Lower lobe of right lung (tissue), 2 donors: ENCODE results near the gene AP5B1. TPM values are rescaled to one million over a fixed set of nuclear protein-coding genes. Genes with fewer than 3 reads are reported as not detected.
A peak's percentile ranks its signal among the peaks of the same experiment; 100 is the strongest.

Experiments used
- ATAC-seq, 2 donors: fragments of 200-7000 bp; cut with Tn5 transposase; one replicate each; pipeline ENCODE4 v1.9.1; 2020 to 2022; ENCODE audit warnings: mild to moderate bottlenecking in 2 of 2, moderate library complexity in 2 of 2
- DNase-seq: peaks from one replicate; pipeline ENCODE4 v3.0.0-alpha.2; 2020
- H3K27ac ChIP-seq: fragments of 200-600 bp; one replicate; pipeline ENCODE4 v1.8.0; 2022
- H3K27me3 ChIP-seq: fragments of 200-600 bp; one replicate; pipeline ENCODE4 v1.8.0; 2022; ENCODE audit warnings: low read depth
- H3K36me3 ChIP-seq: fragments of 200-600 bp; one replicate; pipeline ENCODE4 v1.8.0; 2022; ENCODE audit warnings: mild to moderate bottlenecking
- H3K4me1 ChIP-seq: fragments of 200-600 bp; one replicate; pipeline ENCODE4 v1.8.0; 2022
- H3K4me3 ChIP-seq: fragments of 200-600 bp; one replicate; pipeline ENCODE4 v1.8.0; 2022; ENCODE audit warnings: mild to moderate bottlenecking
- H3K9me3 ChIP-seq: fragments of 200-600 bp; one replicate; pipeline ENCODE4 v1.8.0; 2022
- intact Hi-C: fragments of 100-400 bp; cut with DNase I; formaldehyde crosslinking; loops from one replicate; pipeline ENCODE4 v1.11.0; 2022
- total RNA-seq: library from RNA; stranded (reverse); fragmentation: NEBNext Ultra II Directional; extraction: Animal tissue kit (Norgen Biotek cat#: 25700); gene quantifications from one replicate; pipeline ENCODE4 v1.2.1, GENCODE V29; 2021
- TF ChIP-seq, protein P1 (sequence below): fragments of 200-600 bp; IDR thresholded peaks from one replicate; pipeline ENCODE4 v1.8.0; 2022; ENCODE audit warnings: antibody characterized with exemption, mild to moderate bottlenecking
- donor health status: DM: no; HTN: yes; CAD: no; lungs with severe emphysema.

Gene AP5B1
- total RNA-seq, 1 donor from 2014 or later, result 46.3 TPM

DNA sequence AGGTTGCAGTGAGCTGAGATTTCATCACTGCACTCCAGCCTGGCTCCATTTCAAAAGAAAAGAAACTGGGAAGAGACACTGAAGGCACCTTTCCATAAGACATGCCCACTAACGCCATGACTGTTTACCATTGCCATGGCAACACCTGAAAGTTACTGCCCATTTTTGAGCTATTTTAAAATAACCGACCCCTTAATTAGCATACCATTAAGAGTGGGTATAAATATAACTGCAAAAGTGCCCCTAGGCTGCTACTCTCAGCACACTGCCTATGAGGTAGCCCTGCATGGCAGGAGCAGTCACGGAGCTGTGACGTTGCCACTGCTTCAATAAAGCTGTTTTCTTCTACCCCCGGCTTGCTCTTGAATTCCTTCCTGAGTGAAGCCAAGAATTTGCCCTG, 50.3 kb downstream of the AP5B1 start:
- ATAC-seq (peak in 1 of 2 donors; percentile 35), DNase-seq (no peak)
- H3K36me3 ChIP-seq, result no peaks in the 10 kb centered on the region
- intact Hi-C loops, result no loop called here
- H3K4me1 ChIP-seq, result no peaks in the 10 kb centered on the region
- H3K9me3 ChIP-seq, result no peaks in the 10 kb centered on the region
- TF ChIP-seq, protein P1, sequence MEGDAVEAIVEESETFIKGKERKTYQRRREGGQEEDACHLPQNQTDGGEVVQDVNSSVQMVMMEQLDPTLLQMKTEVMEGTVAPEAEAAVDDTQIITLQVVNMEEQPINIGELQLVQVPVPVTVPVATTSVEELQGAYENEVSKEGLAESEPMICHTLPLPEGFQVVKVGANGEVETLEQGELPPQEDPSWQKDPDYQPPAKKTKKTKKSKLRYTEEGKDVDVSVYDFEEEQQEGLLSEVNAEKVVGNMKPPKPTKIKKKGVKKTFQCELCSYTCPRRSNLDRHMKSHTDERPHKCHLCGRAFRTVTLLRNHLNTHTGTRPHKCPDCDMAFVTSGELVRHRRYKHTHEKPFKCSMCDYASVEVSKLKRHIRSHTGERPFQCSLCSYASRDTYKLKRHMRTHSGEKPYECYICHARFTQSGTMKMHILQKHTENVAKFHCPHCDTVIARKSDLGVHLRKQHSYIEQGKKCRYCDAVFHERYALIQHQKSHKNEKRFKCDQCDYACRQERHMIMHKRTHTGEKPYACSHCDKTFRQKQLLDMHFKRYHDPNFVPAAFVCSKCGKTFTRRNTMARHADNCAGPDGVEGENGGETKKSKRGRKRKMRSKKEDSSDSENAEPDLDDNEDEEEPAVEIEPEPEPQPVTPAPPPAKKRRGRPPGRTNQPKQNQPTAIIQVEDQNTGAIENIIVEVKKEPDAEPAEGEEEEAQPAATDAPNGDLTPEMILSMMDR, result no peak
- H3K4me3 ChIP-seq, result no peak overlapping the region
- no peak overlapping the region for H3K27ac ChIP-seq
- H3K27me3 ChIP-seq, result no peaks in the 10 kb centered on the region

DNA sequence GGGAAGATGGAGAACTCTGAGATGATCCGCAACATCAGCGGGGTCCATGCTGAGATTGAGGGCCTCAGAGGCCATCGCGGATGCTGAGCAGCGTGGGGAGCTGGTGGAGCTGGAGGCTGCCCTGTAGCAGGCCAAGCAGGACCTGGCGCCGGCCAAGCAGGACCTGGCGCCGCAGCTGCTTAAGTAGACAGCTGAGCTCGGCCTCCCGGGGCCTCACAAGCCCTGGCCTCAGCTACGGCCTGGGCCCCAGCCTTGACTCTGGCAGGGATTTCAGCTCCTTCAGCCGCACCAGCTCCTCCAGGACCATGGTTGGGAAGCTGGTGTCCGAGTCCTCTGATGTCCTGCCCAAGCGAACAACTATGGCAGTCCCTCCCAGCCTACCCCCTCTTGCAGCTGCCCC, 52.9 kb downstream of the AP5B1 start:
- ATAC-seq (no peak), DNase-seq (no peak)
- TF ChIP-seq, protein P1, result no peak
- H3K4me3 ChIP-seq, result no peak overlapping the region
- no peaks in the 10 kb centered on the region for H3K27me3 ChIP-seq
- H3K27ac ChIP-seq, result no peak overlapping the region
- intact Hi-C loops, result no loop called here
- no peaks in the 10 kb centered on the region for H3K9me3 ChIP-seq
- no peaks in the 10 kb centered on the region for H3K36me3 ChIP-seq
- H3K4me1 ChIP-seq, result no peaks in the 10 kb centered on the region

DNA sequence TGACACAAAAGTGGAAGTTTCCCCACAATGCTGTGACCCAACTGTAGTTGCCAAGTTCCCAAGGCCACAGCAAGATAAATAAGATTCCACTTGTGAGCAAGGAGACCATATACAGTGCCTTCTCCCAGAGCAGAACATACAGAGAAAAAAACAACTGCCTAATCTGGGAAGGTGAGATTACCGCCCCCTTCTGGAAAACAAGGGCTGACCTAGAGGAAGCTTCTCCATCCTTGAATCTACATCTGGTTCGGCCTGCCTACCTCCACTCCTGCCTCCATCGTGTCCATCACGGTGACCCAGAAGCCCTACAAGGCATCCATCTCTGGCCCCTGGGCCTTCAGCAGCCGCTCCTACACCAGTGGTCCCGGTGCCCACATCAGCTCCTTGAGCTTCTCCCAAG, 54.1 kb downstream of the AP5B1 start:
- Histone ChIP-seq H3K27ac (no peak overlapping the region), H3K9me3 (no peaks in the 10 kb centered on the region), H3K4me3 (no peak overlapping the region), H3K27me3 (no peaks in the 10 kb centered on the region), H3K4me1 (no peaks in the 10 kb centered on the region), H3K36me3 (no peaks in the 10 kb centered on the region)
- TF ChIP-seq, protein P1, result no peak
- DNase-seq, result no peak
- no peak for ATAC-seq
- intact Hi-C loops, result no loop called here

Other genes starting within 250 kb of the AP5B1 start
- gene LTBP3, start 222.6 kb downstream of the AP5B1 start, total RNA-seq, result 98.7 TPM
- 25.1 TPM for gene ZNRD2, start 210.5 kb downstream of the AP5B1 start, total RNA-seq
- 48.6 TPM for gene FAM89B, start 208.4 kb downstream of the AP5B1 start, total RNA-seq
- 110 TPM for gene EHBP1L1, start 204.9 kb downstream of the AP5B1 start, total RNA-seq
- gene KCNK7, start 185.2 kb downstream of the AP5B1 start, total RNA-seq, result 1.7 TPM
- gene MAP3K11, start 166.8 kb downstream of the AP5B1 start, total RNA-seq, result 113 TPM
- gene PCNX3, start 165.2 kb downstream of the AP5B1 start, total RNA-seq, result 32.4 TPM
- gene SIPA1, start 142.9 kb downstream of the AP5B1 start, total RNA-seq, result 102 TPM
- 68.9 TPM for gene RELA, start 118.1 kb downstream of the AP5B1 start, total RNA-seq
- gene KAT5, start 68.7 kb downstream of the AP5B1 start, total RNA-seq, result 82.6 TPM
- gene RNASEH2C, start 60.2 kb downstream of the AP5B1 start, total RNA-seq, result 44.4 TPM
- gene OVOL1, start 6.1 kb upstream of the AP5B1 start, total RNA-seq, result 0.89 TPM
- 0.47 TPM for gene SNX32, start 53.0 kb upstream of the AP5B1 start, total RNA-seq
- 647 TPM for gene CFL1, start 77.2 kb upstream of the AP5B1 start, total RNA-seq
- 52.8 TPM for gene MUS81, start 79.5 kb upstream of the AP5B1 start, total RNA-seq
- gene EFEMP2, start 91.8 kb upstream of the AP5B1 start, total RNA-seq, result 53.9 TPM
- gene CTSW, start 98.9 kb upstream of the AP5B1 start, total RNA-seq, result 20.6 TPM
- gene FIBP, start 107.5 kb upstream of the AP5B1 start, total RNA-seq, result 44.0 TPM
- gene CCDC85B, start 109.7 kb upstream of the AP5B1 start, total RNA-seq, result 28.6 TPM
- 2.2 TPM for gene FOSL1, start 119.4 kb upstream of the AP5B1 start, total RNA-seq
- 36.5 TPM for gene C11orf68, start 138.1 kb upstream of the AP5B1 start, total RNA-seq
- gene DRAP1, start 138.4 kb upstream of the AP5B1 start, total RNA-seq, result 63.3 TPM
- gene TSGA10IP, start 164.5 kb upstream of the AP5B1 start, total RNA-seq, result not detected
- 51.0 TPM for gene SART1, start 180.8 kb upstream of the AP5B1 start, total RNA-seq
- 29.0 TPM for gene EIF1AD, start 221.2 kb upstream of the AP5B1 start, total RNA-seq
- 156 TPM for gene BANF1, start 221.5 kb upstream of the AP5B1 start, total RNA-seq
- 11.0 TPM for gene CST6, start 231.0 kb upstream of the AP5B1 start, total RNA-seq
- 3.6 TPM for gene CATSPER1, start 245.5 kb upstream of the AP5B1 start, total RNA-seq